SK-N-SH (cell line): ENCODE data around the gene PEDS1. TPM values are rescaled to one million over a fixed set of nuclear protein-coding genes. Genes with fewer than 3 reads are reported as not detected.

ENCODE experiments used
- CTCF ChIA-PET: fragments of 300-600, 350-600 bp; formaldehyde crosslinking; extraction: SDS; loops from one replicate; lab custom pipeline; 2021; lab: Yijun Ruan, JAX
- POLR2A ChIA-PET: fragments of 350-600 bp; sonication (Branson Sonifier 250); formaldehyde crosslinking; extraction: SDS; loops from one replicate; lab custom pipeline; 2020; ENCODE audit warnings: antibody characterized with exemption, inconsistent platforms; lab: Yijun Ruan, JAX
- DNase-seq: peaks from one replicate; pipeline ENCODE4 v3.0.0; 2012
- H2AFZ ChIP-seq: fragments of 200-600 bp; sonication (generic); 2 replicates; pipeline ENCODE4 v1.8.1; 2016; ENCODE audit warnings: antibody characterized with exemption, mild to moderate bottlenecking, low read depth
- H3F3A ChIP-seq: fragments of 200-600 bp; sonication (generic); replicated peaks from 2 replicates; pipeline ENCODE3; 2016; ENCODE audit warnings: antibody characterized with exemption, mild to moderate bottlenecking; ENCODE audit not compliant: insufficient read depth
- H3K27ac ChIP-seq, 2 experiments: fragments of 200-500 bp in 1 of 2; fragments of 200-600 bp in 1 of 2; sonication (Bioruptor generic) in 1 of 2; sonication (generic), shearing (Covaris generic) in 1 of 2; 2 replicates each; pipeline versions ENCODE4 v1.5.1 to v1.6.1; 2014 to 2016; ENCODE audit warnings: low read depth in 2 of 2, inconsistent platforms in 1 of 2, low read length in 1 of 2, mild to moderate bottlenecking in 1 of 2, mixed read lengths in 1 of 2
- H3K27me3 ChIP-seq: fragments of 200-600 bp; sonication (generic), shearing (Covaris generic); 2 replicates; pipeline ENCODE4 v1.6.1; 2016; ENCODE audit warnings: mixed run types; ENCODE audit not compliant: insufficient read depth
- H3K36me3 ChIP-seq, 2 experiments: fragments of 200-500 bp in 1 of 2; fragments of 200-600 bp in 1 of 2; sonication (Bioruptor generic) in 1 of 2; sonication (generic) in 1 of 2; replicated peaks in 1 of 2; 2 replicates each; pipeline versions ENCODE3 to v1.5.1; 2014 to 2016; ENCODE audit warnings: low read length in 1 of 2, mild to moderate bottlenecking in 1 of 2; ENCODE audit not compliant: insufficient read depth in 2 of 2, control insufficient read depth in 1 of 2
- H3K4me1 ChIP-seq, 2 experiments: fragments of 200-500 bp in 1 of 2; fragments of 200-600 bp in 1 of 2; sonication (Bioruptor generic) in 1 of 2; sonication (generic), shearing (Covaris generic) in 1 of 2; 2 replicates each; pipeline versions ENCODE4 v1.5.1 to v1.6.1; 2014 to 2016; ENCODE audit warnings: low read depth in 1 of 2, low read length in 1 of 2, mixed run types in 1 of 2; ENCODE audit not compliant: insufficient read depth in 2 of 2, control insufficient read depth in 1 of 2
- H3K4me2 ChIP-seq: fragments of 200-600 bp; sonication (generic), shearing (Covaris generic); 2 replicates; pipeline ENCODE4 v1.6.1; 2017; ENCODE audit warnings: mixed run types
- H3K4me3 ChIP-seq, 2 experiments: fragments of 200-500 bp in 1 of 2; fragments of 200-600 bp in 1 of 2; sonication (Bioruptor generic) in 1 of 2; sonication (generic), shearing (Covaris generic) in 1 of 2; 2 replicates each; pipeline versions ENCODE4 v1.5.1 to v1.8.1; 2014 to 2016; ENCODE audit warnings: low read depth in 2 of 2, inconsistent platforms in 1 of 2, low read length in 1 of 2, mild to moderate bottlenecking in 1 of 2, mixed read lengths in 1 of 2, moderate library complexity in 1 of 2
- H3K79me2 ChIP-seq: fragments of 200-600 bp; sonication (generic); 2 replicates; pipeline ENCODE4 v1.8.1; 2017; ENCODE audit warnings: mild to moderate bottlenecking; ENCODE audit not compliant: insufficient read depth
- H3K9ac ChIP-seq: fragments of 200-600 bp; sonication (generic); 2 replicates; pipeline ENCODE4 v1.6.1; 2017; ENCODE audit warnings: mixed run types
- H3K9me2 ChIP-seq: fragments of 200-600 bp; sonication (generic); 2 replicates; pipeline ENCODE4 v1.6.1; 2017; ENCODE audit warnings: mixed run types
- H3K9me3 ChIP-seq: fragments of 200-600 bp; sonication (generic); 2 replicates; pipeline ENCODE4 v1.6.1; 2017; ENCODE audit warnings: mixed run types, mild to moderate bottlenecking, moderate library complexity
- H4K20me1 ChIP-seq: fragments of 200-600 bp; sonication (generic); 2 replicates; pipeline ENCODE4 v1.6.1; 2017; ENCODE audit warnings: mild to moderate bottlenecking, mixed run types; ENCODE audit not compliant: insufficient read depth
- CTCF ChIP-seq: fragments of 200-600 bp; sonication (generic); IDR thresholded peaks from 2 replicates; pipeline ENCODE4 v1.6.1; 2017; ENCODE audit warnings: antibody characterized with exemption, mild to moderate bottlenecking, moderate library complexity
- ELF1 ChIP-seq: IDR thresholded peaks from 2 replicates; pipeline ENCODE4 v1.4.0; 2012
- EP300 ChIP-seq, 2 experiments: IDR thresholded peaks; 2 replicates each; pipeline versions ENCODE4 v1.4.0 to v1.6.1; 2012; ENCODE audit warnings: borderline replicate concordance in 1 of 2, low read depth in 1 of 2, low read length in 1 of 2
- EZH2phosphoT487 ChIP-seq: fragments of 200-600 bp; sonication (generic); IDR thresholded peaks from 2 replicates; pipeline ENCODE4 v1.6.1; 2017; ENCODE audit warnings: low read depth, mixed run types, mild to moderate bottlenecking, antibody characterized with exemption, moderate library complexity, borderline replicate concordance
- FOSL2 ChIP-seq: IDR thresholded peaks from 2 replicates; pipeline ENCODE4 v1.4.0; 2012; ENCODE audit warnings: low read depth, mild to moderate bottlenecking, moderate library complexity, borderline replicate concordance
- FOXM1 ChIP-seq: IDR thresholded peaks from 2 replicates; pipeline ENCODE4 v1.4.0; 2012; ENCODE audit warnings: low read depth, mild to moderate bottlenecking
- GABPA ChIP-seq: IDR thresholded peaks from 2 replicates; pipeline ENCODE4 v1.4.0; 2012; ENCODE audit warnings: low read depth, mild to moderate bottlenecking
- MEF2A ChIP-seq: IDR thresholded peaks from 2 replicates; pipeline ENCODE4 v1.4.0; 2012; ENCODE audit warnings: low read depth, borderline replicate concordance
- NRF1 ChIP-seq: IDR thresholded peaks from 2 replicates; pipeline ENCODE4 v1.6.1; 2012; ENCODE audit warnings: low read depth, mild to moderate bottlenecking, low read length
- RAD21 ChIP-seq: IDR thresholded peaks from 2 replicates; pipeline ENCODE4 v1.6.1; 2012; ENCODE audit warnings: mild to moderate bottlenecking, low read length
- RCOR1 ChIP-seq: fragments of 150-350 bp; IDR thresholded peaks from 2 replicates; pipeline ENCODE4 v1.6.1; 2017; ENCODE audit warnings: antibody characterized with exemption, low read length
- RFX5 ChIP-seq: IDR thresholded peaks from 2 replicates; pipeline ENCODE4 v1.6.1; 2012; ENCODE audit warnings: mild to moderate bottlenecking, improper control_type of control experiment, low read length
- RXRA ChIP-seq: IDR thresholded peaks from 2 replicates; pipeline ENCODE4 v1.4.0; 2012; ENCODE audit warnings: low read depth, mild to moderate bottlenecking, borderline replicate concordance
- TAF1 ChIP-seq: IDR thresholded peaks from 2 replicates; pipeline ENCODE4 v1.6.1; 2012; ENCODE audit warnings: low read depth, mild to moderate bottlenecking, low read length, moderate library complexity, borderline replicate concordance
- TCF12 ChIP-seq: IDR thresholded peaks from 2 replicates; pipeline ENCODE4 v1.4.0; 2012
- TEAD4 ChIP-seq: IDR thresholded peaks from 2 replicates; pipeline ENCODE4 v1.4.0; 2012; ENCODE audit warnings: mild to moderate bottlenecking, borderline replicate concordance; ENCODE audit not compliant: insufficient read depth
- USF1 ChIP-seq: IDR thresholded peaks from 2 replicates; pipeline ENCODE4 v1.4.0; 2012; ENCODE audit warnings: low read depth, borderline replicate concordance
- YY1 ChIP-seq: IDR thresholded peaks from 2 replicates; pipeline ENCODE4 v1.4.0; 2012; ENCODE audit warnings: low read depth, mild to moderate bottlenecking
- ZBTB33 ChIP-seq: IDR thresholded peaks from 2 replicates; pipeline ENCODE4 v1.4.0; 2012; ENCODE audit warnings: low read depth, borderline replicate concordance
- WGBS: methylation state at CpG from one replicate; pipeline ENCODE4 v1.1.6; 2017; ENCODE audit warnings: low lambda C conversion rate; 5-methylcytosine and 5-hydroxymethylcytosine counted together
- polyA plus RNA-seq, 3 experiments: library from polyadenylated mRNA; depleted of rRNA; stranded (reverse); fragments of >200 nt; gene quantifications; 2 replicates each; pipeline ENCODE4 v1.2.3, GENCODE V29; 2012

The PEDS1 gene
- polyA plus RNA-seq, 1 of the 3 experiments (the other 2 are of a cell fraction), result 18.3 TPM

DNA sequence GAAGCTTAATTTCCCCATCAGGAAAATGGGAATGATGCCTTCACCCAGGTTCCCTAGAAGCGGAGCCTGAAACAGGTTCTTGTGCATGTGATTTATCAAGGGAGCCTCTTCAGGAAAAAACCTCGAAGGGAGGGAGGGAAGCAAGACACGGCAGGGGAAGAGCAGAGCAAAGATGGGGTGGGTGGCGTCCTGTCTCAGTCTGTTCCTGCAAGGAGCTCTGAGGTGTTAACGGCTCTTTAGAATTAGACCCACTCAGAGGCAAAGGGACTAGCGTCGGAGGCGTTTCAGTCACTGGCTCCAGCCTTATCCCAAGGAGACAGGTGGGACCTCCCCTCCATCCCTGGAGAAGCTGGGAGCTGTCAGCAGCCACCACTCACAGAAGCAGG, 25.0 kb downstream of the PEDS1 start:
- H3K79me2 ChIP-seq, result no peaks in the 10 kb centered on the region
- H3K9me2 ChIP-seq, result no peaks in the 10 kb centered on the region
- POLR2A ChIA-PET, result interaction anchor here (1.4 kb wide), 1 partner anchor 12 kb away, joined by 3 read pairs; no protein-coding TSS in a partner anchor
- no peaks in the 10 kb centered on the region; a peak in 2 of 4 replicates for H3K4me1 ChIP-seq
- no peaks in the 10 kb centered on the region for H3K9me3 ChIP-seq
- H2AFZ ChIP-seq, result no peak overlapping the region
- H3K36me3 ChIP-seq, result peaks cover 6 to 39% of the 10 kb centered on the region in 2 experiments
- CTCF ChIA-PET, result interaction anchor here (0.6 to 7.0 kb wide), 6 partner anchors 7 to 158 kb away, joined by 3 to 44 read pairs (median 6); no protein-coding TSS in a partner anchor
- no peaks in the 10 kb centered on the region for H4K20me1 ChIP-seq
- no peak overlapping the region for H3K9ac ChIP-seq
- TF ChIP-seq TEAD4, result no peak
- TF ChIP-seq RCOR1, result no peak
- no peak for TF ChIP-seq RFX5
- no peak for TF ChIP-seq FOSL2
- TF ChIP-seq, all 33 proteins: peak for 0
- Histone ChIP-seq H3K27ac (no peak overlapping the region), H3K27me3 (no peaks in the 10 kb centered on the region), H3F3A (no peaks in the 10 kb centered on the region), H3K4me2 (no peak overlapping the region), H3K4me3 (no peak overlapping the region)
- 95% methylated on average over 8 of the region's 8 CpGs for WGBS
- DNase-seq, result no peak

DNA sequence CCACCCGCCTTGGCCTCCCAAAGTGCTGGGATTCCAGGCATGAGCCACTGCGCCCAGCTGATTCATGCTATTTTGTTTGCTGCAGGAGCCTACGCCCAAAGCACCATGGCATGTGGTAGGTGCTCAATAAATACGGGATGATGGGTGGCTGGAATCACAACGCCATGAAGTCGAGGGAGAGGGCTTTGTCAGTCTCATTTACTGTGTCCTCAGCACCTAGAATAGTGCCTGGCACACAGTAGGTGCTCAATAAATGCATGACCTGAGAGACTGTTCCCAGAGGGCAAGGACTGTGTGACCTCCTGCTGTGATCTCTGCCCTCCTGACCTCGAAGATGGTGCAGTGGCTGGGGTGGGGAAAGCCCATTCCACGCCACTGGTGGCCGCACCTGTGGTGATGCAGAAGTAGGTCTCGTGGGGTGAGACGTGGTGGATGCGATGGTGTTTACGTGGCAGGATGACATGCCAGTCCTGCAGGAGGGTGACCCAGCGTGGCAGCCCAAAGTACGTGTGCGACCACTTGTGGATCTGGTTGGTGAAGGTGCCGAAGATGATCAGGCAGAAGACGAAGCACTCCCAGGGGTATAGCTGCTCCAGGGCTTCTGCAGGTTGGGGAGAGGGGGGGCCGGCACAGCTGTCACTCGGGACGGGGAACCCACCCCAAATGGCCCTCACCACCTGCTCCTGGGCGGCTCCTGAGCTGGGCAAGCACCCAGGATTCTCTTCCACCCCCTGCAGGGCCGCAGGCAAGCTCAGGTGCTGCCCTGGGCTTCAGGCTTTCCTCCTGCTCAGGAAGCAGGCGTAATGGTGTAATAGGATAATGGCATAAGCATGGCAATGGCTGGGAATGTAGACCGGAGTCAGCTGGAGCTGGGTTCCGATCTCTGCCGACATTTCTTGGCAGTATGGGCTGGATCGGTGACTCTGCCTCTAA, 25.7 kb downstream of the PEDS1 start:
- no peak for DNase-seq
- Histone ChIP-seq H3K4me2 (no peak overlapping the region), H3F3A (no peaks in the 10 kb centered on the region), H3K4me3 (no peak overlapping the region), H3K9ac (no peak overlapping the region), H3K9me3 (no peaks in the 10 kb centered on the region), H3K27me3 (no peaks in the 10 kb centered on the region), H3K27ac (no peak overlapping the region), H3K9me2 (no peaks in the 10 kb centered on the region), H3K4me1 (no peaks in the 10 kb centered on the region; a peak in 1 of 4 replicates), H3K79me2 (no peaks in the 10 kb centered on the region), H4K20me1 (no peaks in the 10 kb centered on the region), H3K36me3 (peaks cover 6 to 39% of the 10 kb centered on the region in 2 experiments), H2AFZ (no peak overlapping the region)
- TF ChIP-seq NRF1 (no peak), FOXM1 (no peak), RAD21 (no peak), TAF1 (no peak), ZBTB33 (no peak), FOSL2 (no peak), GABPA (no peak), MEF2A (no peak), TCF12 (no peak), YY1 (no peak), USF1 (no peak), EP300 (IDR thresholded peaks at IDR 0.05; ENCODE audit: borderline replicate concordance in 1 of 2, low read depth in 1 of 2, low read length in 1 of 2) (no peak), RXRA (no peak), CTCF (no peak), EZH2phosphoT487 (no peak), ELF1 (no peak)
- CTCF ChIA-PET, result interaction anchor here (0.6 to 2.6 kb wide), 5 partner anchors 26 to 157 kb away, joined by 3 to 15 read pairs (median 6); no protein-coding TSS in a partner anchor
- 96% methylated on average over 23 of the region's 28 CpGs for WGBS
- POLR2A ChIA-PET, result interaction anchor here (1.4 kb wide), 1 partner anchor 12 kb away, joined by 3 read pairs; no protein-coding TSS in a partner anchor
